ENCODE results near the gene CSRNP3. TPM values are rescaled to one million over a fixed set of nuclear protein-coding genes. Genes with fewer than 3 reads are reported as not detected.

CSRNP3 gene
- total RNA-seq, 4 donors from 2014 or later: 0.37 to 11.1 (median 3.2) TPM

DNA sequence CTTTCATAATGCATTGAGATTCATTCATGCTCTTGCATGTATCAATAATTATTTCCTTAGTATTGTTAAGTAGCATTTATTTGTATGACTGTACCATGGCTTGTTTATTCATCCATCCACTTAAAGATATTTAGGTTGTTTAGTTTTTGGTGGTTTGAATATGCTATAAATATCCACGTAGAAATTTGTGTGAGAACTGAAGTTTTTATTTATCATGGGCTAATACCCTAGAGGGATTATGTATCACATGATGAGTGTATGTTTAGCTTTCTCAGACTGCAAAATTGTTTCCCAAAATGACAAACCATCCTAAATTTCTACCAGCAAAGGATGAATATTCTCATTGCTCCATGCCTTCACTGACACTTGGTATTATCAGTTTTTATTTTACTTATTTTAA lies 55.2 kb downstream of the CSRNP3 start:
- Histone ChIP-seq H3K4me1 (no peaks in the 10 kb centered on the region), H3K27ac (no peak overlapping the region), H3K36me3 (no peaks in the 10 kb centered on the region), H3K4me3 (no peak overlapping the region), H3K27me3 (no peaks in the 10 kb centered on the region), H3K9me3 (no peaks in the 10 kb centered on the region)
- intact Hi-C loops (cut with DNase I; ENCODE audit: low total_unique reads) (no loop called here), in situ Hi-C loops (cut with MboI; ENCODE audit: low pct_ligation_motif_present in 1 of 4, low pct_unique_long_range_greater_than_20kb in 1 of 4, low sequenced_read_pairs in 3 of 4) (no loop called here)
- TF ChIP-seq, protein P1, sequence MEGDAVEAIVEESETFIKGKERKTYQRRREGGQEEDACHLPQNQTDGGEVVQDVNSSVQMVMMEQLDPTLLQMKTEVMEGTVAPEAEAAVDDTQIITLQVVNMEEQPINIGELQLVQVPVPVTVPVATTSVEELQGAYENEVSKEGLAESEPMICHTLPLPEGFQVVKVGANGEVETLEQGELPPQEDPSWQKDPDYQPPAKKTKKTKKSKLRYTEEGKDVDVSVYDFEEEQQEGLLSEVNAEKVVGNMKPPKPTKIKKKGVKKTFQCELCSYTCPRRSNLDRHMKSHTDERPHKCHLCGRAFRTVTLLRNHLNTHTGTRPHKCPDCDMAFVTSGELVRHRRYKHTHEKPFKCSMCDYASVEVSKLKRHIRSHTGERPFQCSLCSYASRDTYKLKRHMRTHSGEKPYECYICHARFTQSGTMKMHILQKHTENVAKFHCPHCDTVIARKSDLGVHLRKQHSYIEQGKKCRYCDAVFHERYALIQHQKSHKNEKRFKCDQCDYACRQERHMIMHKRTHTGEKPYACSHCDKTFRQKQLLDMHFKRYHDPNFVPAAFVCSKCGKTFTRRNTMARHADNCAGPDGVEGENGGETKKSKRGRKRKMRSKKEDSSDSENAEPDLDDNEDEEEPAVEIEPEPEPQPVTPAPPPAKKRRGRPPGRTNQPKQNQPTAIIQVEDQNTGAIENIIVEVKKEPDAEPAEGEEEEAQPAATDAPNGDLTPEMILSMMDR (IDR thresholded peaks at IDR 0.05): no peak
- TF ChIP-seq POLR2AphosphoS5 (IDR thresholded peaks at IDR 0.05) (no peak), EP300 (IDR thresholded peaks at IDR 0.05; ENCODE audit: low read depth) (no peak)
- 55 to 67% methylated on average over 1 of the region's 1 CpG for WGBS, 2 donors (ENCODE audit: low coverage in 1 of 2)
- no peak for DNase-seq

DNA sequence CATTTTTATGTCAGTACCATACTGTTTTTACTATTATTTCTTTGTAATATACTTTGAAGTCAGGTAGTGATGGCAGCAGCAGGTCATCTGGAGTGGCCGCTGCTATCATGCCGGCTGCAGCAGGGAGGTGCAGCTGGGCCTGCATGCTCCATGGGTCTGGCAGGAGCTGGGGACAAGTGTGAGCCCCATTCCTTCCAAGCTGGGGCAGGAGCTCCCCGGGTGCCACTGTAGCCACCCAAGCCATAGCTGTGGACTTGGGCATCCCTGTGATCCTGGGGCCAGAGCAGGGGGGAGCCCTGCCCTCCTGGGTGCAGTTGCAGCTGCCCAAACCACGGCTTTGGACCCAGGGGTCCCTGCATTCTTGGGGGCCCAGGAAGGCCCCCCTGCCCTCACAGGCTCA lies 59.2 kb downstream of the CSRNP3 start:
- H3K4me3 ChIP-seq: no peak overlapping the region
- no peaks in the 10 kb centered on the region for H3K4me1 ChIP-seq
- TF ChIP-seq, protein P1 (IDR thresholded peaks at IDR 0.05): no peak
- TF ChIP-seq POLR2AphosphoS5 (IDR thresholded peaks at IDR 0.05): no peak
- TF ChIP-seq POLR2A (IDR thresholded peaks at IDR 0.05): no peak
- TF ChIP-seq EP300 (IDR thresholded peaks at IDR 0.05; ENCODE audit: low read depth): no peak
- no peaks in the 10 kb centered on the region for H3K9me3 ChIP-seq
- H3K27me3 ChIP-seq: no peaks in the 10 kb centered on the region
- no peak for DNase-seq
- 87 to 94% methylated on average over 3 to 4 of the region's 4 CpGs for WGBS, 2 donors (ENCODE audit: low coverage in 1 of 2)
- in situ Hi-C loops (cut with MboI; ENCODE audit: low pct_ligation_motif_present in 1 of 4, low pct_unique_long_range_greater_than_20kb in 1 of 4, low sequenced_read_pairs in 3 of 4): no loop called here
- intact Hi-C loops (cut with DNase I; ENCODE audit: low total_unique reads): no loop called here
- no peak overlapping the region for H3K27ac ChIP-seq
- no peaks in the 10 kb centered on the region for H3K36me3 ChIP-seq

DNA sequence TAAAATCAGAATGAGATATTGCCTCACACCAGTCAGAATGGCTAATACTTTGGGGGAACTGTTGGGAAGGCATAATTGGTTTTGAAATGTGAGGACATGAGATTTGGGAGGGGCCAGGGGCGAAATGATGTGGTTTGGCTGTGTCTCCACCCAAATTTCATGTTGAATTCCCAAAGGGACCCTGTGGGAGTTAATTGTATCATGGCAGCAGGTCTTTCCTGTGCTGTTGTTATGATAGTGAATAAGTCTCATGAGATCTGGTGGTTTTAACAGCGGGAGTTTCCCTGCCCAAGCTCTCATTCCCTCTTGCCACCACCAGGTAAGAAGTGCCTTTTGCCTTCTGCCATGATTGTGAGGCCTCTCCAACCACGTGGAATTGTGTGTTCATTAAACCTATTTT lies 59.6 kb downstream of the CSRNP3 start:
- Histone ChIP-seq H3K4me1 (no peaks in the 10 kb centered on the region), H3K9me3 (no peaks in the 10 kb centered on the region), H3K27ac (no peak overlapping the region), H3K36me3 (no peaks in the 10 kb centered on the region), H3K4me3 (no peak overlapping the region), H3K27me3 (no peaks in the 10 kb centered on the region)
- in situ Hi-C loops (cut with MboI; ENCODE audit: low pct_ligation_motif_present in 1 of 4, low pct_unique_long_range_greater_than_20kb in 1 of 4, low sequenced_read_pairs in 3 of 4): no loop called here
- no peak for TF ChIP-seq POLR2AphosphoS5 (IDR thresholded peaks at IDR 0.05)
- TF ChIP-seq POLR2A (IDR thresholded peaks at IDR 0.05): no peak
- TF ChIP-seq, protein P1 (IDR thresholded peaks at IDR 0.05): no peak
- no peak for TF ChIP-seq EP300 (IDR thresholded peaks at IDR 0.05; ENCODE audit: low read depth)
- intact Hi-C loops (cut with DNase I; ENCODE audit: low total_unique reads): no loop called here
- 68 to 89% methylated on average over 1 to 3 of the region's 3 CpGs for WGBS, 2 donors (ENCODE audit: low coverage in 1 of 2)
- DNase-seq: no peak

DNA sequence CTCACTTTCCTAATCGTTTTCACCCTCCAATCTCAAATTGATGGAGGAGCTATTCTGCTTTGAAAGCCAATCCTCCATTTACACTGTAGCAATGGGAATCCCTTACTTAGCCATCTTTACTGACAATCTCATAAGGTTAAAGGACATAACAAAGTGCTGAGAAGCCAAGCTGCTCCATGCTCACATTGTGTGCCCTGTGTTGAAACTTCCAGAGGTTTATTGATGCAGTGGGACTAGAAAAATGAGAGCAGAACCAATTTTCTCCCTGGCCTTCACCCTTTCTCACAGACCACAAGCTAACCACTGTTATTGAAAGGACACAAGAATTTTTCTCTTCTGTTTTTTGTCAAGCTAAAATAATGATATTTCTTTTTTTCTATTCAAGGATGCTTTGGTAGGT lies 63.8 kb downstream of the CSRNP3 start:
- H3K4me1 ChIP-seq: no peaks in the 10 kb centered on the region
- no peaks in the 10 kb centered on the region for H3K9me3 ChIP-seq
- intact Hi-C loops (cut with DNase I; ENCODE audit: low total_unique reads) (no loop called here), in situ Hi-C loops (cut with MboI; ENCODE audit: low pct_ligation_motif_present in 1 of 4, low pct_unique_long_range_greater_than_20kb in 1 of 4, low sequenced_read_pairs in 3 of 4) (no loop called here)
- no peak for DNase-seq
- H3K36me3 ChIP-seq: no peaks in the 10 kb centered on the region
- TF ChIP-seq EP300 (IDR thresholded peaks at IDR 0.05; ENCODE audit: low read depth) (no peak), POLR2AphosphoS5 (IDR thresholded peaks at IDR 0.05) (no peak), POLR2A (IDR thresholded peaks at IDR 0.05) (no peak)
- TF ChIP-seq, protein P1 (IDR thresholded peaks at IDR 0.05): no peak
- H3K27ac ChIP-seq: no peak overlapping the region
- no peaks in the 10 kb centered on the region for H3K27me3 ChIP-seq
- 72 to 75% methylated on average over 1 of the region's 1 CpG for WGBS, 2 donors (ENCODE audit: low coverage in 1 of 2)
- no peak overlapping the region for H3K4me3 ChIP-seq
